Spleen (tissue), 11 donors: ENCODE measurements around the gene BRS3. TPM values are rescaled to one million over a fixed set of nuclear protein-coding genes. Genes with fewer than 3 reads are reported as not detected.
A peak's percentile ranks its signal among the peaks of the same experiment; 100 is the strongest.

Source experiments
- DNase-seq: peaks from one replicate; pipeline ENCODE4 v3.0.0-alpha.2; 2020
- H3K27ac ChIP-seq, 8 donors: fragments of 200-600 bp; sonication (generic) in 7 of 8; 1 replicate in 4 of 8; 2 replicates in 4 of 8; pipeline versions ENCODE4 v1.5.0 to v1.8.0; 2016 to 2021; ENCODE audit warnings: inconsistent platforms in 4 of 8, mild to moderate bottlenecking in 4 of 8, moderate library complexity in 1 of 8
- H3K27me3 ChIP-seq, 7 donors: fragments of 200-600 bp; sonication (generic) in 6 of 7; replicated peaks in 1 of 7; 1 replicate in 4 of 7; 2 replicates in 3 of 7; pipeline versions ENCODE4 v1.5.0 to v1.8.0; 2016 to 2021; ENCODE audit warnings: inconsistent platforms in 3 of 7, mild to moderate bottlenecking in 1 of 7
- H3K36me3 ChIP-seq, 6 donors: fragments of 200-600 bp; sonication (generic) in 5 of 6; 1 replicate in 4 of 6; 2 replicates in 2 of 6; pipeline versions ENCODE4 v1.5.0 to v1.8.0; 2016 to 2021; ENCODE audit warnings: inconsistent platforms in 2 of 6
- H3K4me1 ChIP-seq, 6 donors: fragments of 200-600 bp; sonication (generic) in 5 of 6; 1 replicate in 3 of 6; 2 replicates in 3 of 6; pipeline versions ENCODE4 v1.5.0 to v1.8.0; 2016 to 2021; ENCODE audit warnings: inconsistent platforms in 3 of 6
- H3K4me3 ChIP-seq, 8 donors: fragments of 200-600 bp; sonication (generic) in 7 of 8; 1 replicate in 4 of 8; 2 replicates in 4 of 8; pipeline versions ENCODE4 v1.5.0 to v1.8.0; 2016 to 2021; ENCODE audit warnings: inconsistent platforms in 4 of 8, mild to moderate bottlenecking in 4 of 8, moderate library complexity in 2 of 8
- H3K9me3 ChIP-seq, 8 donors: fragments of 200-600 bp; sonication (generic) in 7 of 8; 1 replicate in 4 of 8; 2 replicates in 4 of 8; pipeline versions ENCODE4 v1.5.0 to v1.8.0; 2016 to 2021; ENCODE audit warnings: inconsistent platforms in 4 of 8
- CTCF ChIP-seq, 11 experiments: fragments of 200-600 bp in 7 of 11; fragments of 450-650 bp in 4 of 11; sonication (generic) in 4 of 11; IDR thresholded peaks in 8 of 11; conservative IDR thresholded peaks in 3 of 11; 1 replicate in 7 of 11; 2 replicates in 4 of 11; pipeline versions ENCODE4 v1.4.0 to v1.8.0; 2016 to 2021; ENCODE audit warnings: antibody characterized with exemption in 11 of 11, inconsistent platforms in 4 of 11, mild to moderate bottlenecking in 1 of 11
- POLR2A ChIP-seq, 3 donors: fragments of 450-650 bp; IDR thresholded peaks; one replicate each; pipeline ENCODE4 v1.5.1; 2017; ENCODE audit warnings: antibody characterized with exemption in 3 of 3, mild to moderate bottlenecking in 1 of 3
- POLR2AphosphoS5 ChIP-seq, 3 donors: sonication (generic); formaldehyde crosslinking; IDR thresholded peaks; one replicate each; pipeline ENCODE4 v1.5.1; 2017; ENCODE audit warnings: antibody characterized with exemption in 3 of 3
- WGBS, 5 donors: extraction: QIAGEN DNeasy Blood & Tissue Kit in 3 of 5; methylation state at CpG; one replicate each; pipeline versions ENCODE4 v1.1.5 to v1.1.7; 2013 to 2018; 5-methylcytosine and 5-hydroxymethylcytosine counted together
- intact Hi-C: fragments of 100-400 bp; cut with DNase I; formaldehyde crosslinking; loops from one replicate; pipeline ENCODE4 v1.15.0; 2023; ENCODE audit warnings: low total_unique reads
- polyA plus RNA-seq, 3 donors: library from polyadenylated mRNA; stranded (reverse); fragments of 200-250 nt; gene quantifications; one replicate each; pipeline ENCODE4 v1.2.1, GENCODE V29; 2013
- total RNA-seq, 7 donors: library from RNA; depleted of rRNA in 3 of 7; stranded (reverse); fragments of >200 nt in 3 of 7; fragmentation: NEBNext Ultra II Directional in 4 of 7; extraction: Animal tissue kit (Norgen Biotek cat#: 25700) in 4 of 7; gene quantifications; one replicate each; pipeline versions ENCODE4 v1.1.0 to v1.2.1, GENCODE V29; 2016 to 2021
- donor health status: healthy with polysubstance abuse.
- donor health status: DM: no; HTN: no; CAD: no; lungs with moderate emphysema.
- donor health status: DM: no; HTN: no; CAD: no.
- donor health status: Bipolar disorder and iron deficiency.
- donor health status: healthy.
- donor health status: DM: no; HTN: no; CAD: no.
- donor health status: DM: yes; HTN: yes; CAD: no.

BRS3 gene
- total and polyA plus RNA-seq, 10 donors: not detected

GRCh38 chrX:136497556-136498052, 9.9 kb downstream of the BRS3 start, which contains the start of gene HTATSF1:
Gene HTATSF1, plus strand, starts transcription at chrX:136497592. Its CDS starts 93 bp downstream, at chrX:136497685.
- Histone ChIP-seq H3K4me1 (peaks cover 0 to 30% (median 11%) of the 10 kb centered on the region in 6 donors), H3K4me3 (peak within 1 kb of the TSS; percentile 30 to 78 (median 56)), H3K27ac (peak within 1 kb of the TSS; percentile 83 to 97 (median 96)), H3K36me3 (peaks cover 0 to 31% (median 9%) of the 10 kb centered on the region in 6 donors), H3K9me3 (no peaks in the 10 kb centered on the region), H3K27me3 (no peaks in the 10 kb centered on the region)
- peak; percentile 88 for DNase-seq
- intact Hi-C loops: no loop called here
- TF ChIP-seq POLR2AphosphoS5 (IDR thresholded peaks at IDR 0.05): peak in 2 of 3 donors; percentile 24 to 37
- TF ChIP-seq CTCF (IDR thresholded peaks at IDR 0.05 in 8 of 11, conservative IDR thresholded peaks at IDR 0.05 in 3 of 11): no peak
- WGBS, 5 donors: 0 to 53% (median 1%) methylated on average over 24 to 35 of the region's 35 CpGs

- no peaks in the 10 kb centered on the region for H3K4me1 ChIP-seq
- H3K36me3 ChIP-seq: no peaks in the 10 kb centered on the region
- no peaks in the 10 kb centered on the region for H3K9me3 ChIP-seq
- peaks cover 0 to 6% (median 0%) of the 10 kb centered on the region in 7 donors for H3K27me3 ChIP-seq
- H3K27ac ChIP-seq: no peak overlapping the region
- 65 to 88% (median 85%) methylated on average over 5 of the region's 5 CpGs for WGBS, 5 donors
- TF ChIP-seq POLR2A (IDR thresholded peaks at IDR 0.05) (no peak), POLR2AphosphoS5 (IDR thresholded peaks at IDR 0.05) (no peak), CTCF (IDR thresholded peaks at IDR 0.05 in 8 of 11, conservative IDR thresholded peaks at IDR 0.05 in 3 of 11) (no peak)
- DNase-seq: no peak
- intact Hi-C loops: no loop called here
- H3K4me3 ChIP-seq: no peak overlapping the region
These were observed 31.3 kb downstream of the BRS3 start for GRCh38 chrX:136519069-136519468.

- Histone ChIP-seq H3K36me3 (no peaks in the 10 kb centered on the region), H3K4me1 (no peaks in the 10 kb centered on the region), H3K27me3 (peaks cover 0 to 6% (median 0%) of the 10 kb centered on the region in 7 donors), H3K9me3 (no peaks in the 10 kb centered on the region), H3K4me3 (no peak overlapping the region), H3K27ac (no peak overlapping the region)
- TF ChIP-seq CTCF (IDR thresholded peaks at IDR 0.05 in 8 of 11, conservative IDR thresholded peaks at IDR 0.05 in 3 of 11): no peak
- no peak for TF ChIP-seq POLR2AphosphoS5 (IDR thresholded peaks at IDR 0.05)
- TF ChIP-seq POLR2A (IDR thresholded peaks at IDR 0.05): no peak
- DNase-seq: no peak
- intact Hi-C loops: no loop called here
These were observed 36.0 kb downstream of the BRS3 start for GRCh38 chrX:136523770-136524169.

GRCh38 chrX:136525738-136526606, 38.2 kb downstream of the BRS3 start:
- no peaks in the 10 kb centered on the region for H3K4me1 ChIP-seq
- TF ChIP-seq POLR2A (IDR thresholded peaks at IDR 0.05) (no peak), POLR2AphosphoS5 (IDR thresholded peaks at IDR 0.05) (no peak), CTCF (IDR thresholded peaks at IDR 0.05 in 8 of 11, conservative IDR thresholded peaks at IDR 0.05 in 3 of 11) (no peak)
- no peak for DNase-seq
- no peaks in the 10 kb centered on the region for H3K27me3 ChIP-seq
- intact Hi-C loops: no loop called here
- no peak overlapping the region for H3K27ac ChIP-seq
- no peaks in the 10 kb centered on the region for H3K36me3 ChIP-seq
- no peak overlapping the region for H3K4me3 ChIP-seq
- H3K9me3 ChIP-seq: no peaks in the 10 kb centered on the region
- WGBS, 5 donors: 44 to 64% (median 61%) methylated on average over 2 of the region's 2 CpGs
